ENCODE results near the gene MBOAT1.
"Not testable (repeated sequence)": the region's sequence is repeated elsewhere in the genome, so short reads cannot be mapped to it uniquely, and the experiment has no call there.

The MBOAT1 gene

DNA sequence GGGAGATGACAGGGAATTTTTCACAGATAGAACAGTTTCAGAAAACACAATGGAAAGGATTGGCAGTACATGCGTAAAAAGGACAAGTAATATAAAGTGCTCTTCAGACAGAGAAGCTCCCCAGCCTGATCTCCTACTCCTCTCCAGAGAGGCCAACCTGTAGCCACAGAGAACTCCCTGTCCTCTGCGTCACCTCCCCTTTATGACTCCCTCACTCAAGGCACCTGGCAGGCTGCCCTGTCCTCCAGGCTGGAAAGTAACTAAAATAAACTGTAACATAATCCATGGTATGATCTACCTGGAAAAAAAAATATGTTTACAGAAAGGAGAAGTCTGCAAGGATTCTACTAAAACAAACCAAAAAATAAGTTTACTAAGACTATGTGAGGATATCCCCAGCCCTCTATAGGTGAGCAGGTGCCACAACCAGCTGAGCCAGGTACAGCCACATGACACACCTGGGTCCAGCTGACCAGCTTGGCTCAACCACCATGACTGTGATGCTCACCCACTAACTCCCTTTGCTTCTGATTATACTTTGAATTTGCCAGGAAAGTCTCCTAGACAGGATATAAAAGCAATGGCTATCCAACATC is 29.2 kb downstream of the MBOAT1 start:
- TF ChIP-seq, protein P1, sequence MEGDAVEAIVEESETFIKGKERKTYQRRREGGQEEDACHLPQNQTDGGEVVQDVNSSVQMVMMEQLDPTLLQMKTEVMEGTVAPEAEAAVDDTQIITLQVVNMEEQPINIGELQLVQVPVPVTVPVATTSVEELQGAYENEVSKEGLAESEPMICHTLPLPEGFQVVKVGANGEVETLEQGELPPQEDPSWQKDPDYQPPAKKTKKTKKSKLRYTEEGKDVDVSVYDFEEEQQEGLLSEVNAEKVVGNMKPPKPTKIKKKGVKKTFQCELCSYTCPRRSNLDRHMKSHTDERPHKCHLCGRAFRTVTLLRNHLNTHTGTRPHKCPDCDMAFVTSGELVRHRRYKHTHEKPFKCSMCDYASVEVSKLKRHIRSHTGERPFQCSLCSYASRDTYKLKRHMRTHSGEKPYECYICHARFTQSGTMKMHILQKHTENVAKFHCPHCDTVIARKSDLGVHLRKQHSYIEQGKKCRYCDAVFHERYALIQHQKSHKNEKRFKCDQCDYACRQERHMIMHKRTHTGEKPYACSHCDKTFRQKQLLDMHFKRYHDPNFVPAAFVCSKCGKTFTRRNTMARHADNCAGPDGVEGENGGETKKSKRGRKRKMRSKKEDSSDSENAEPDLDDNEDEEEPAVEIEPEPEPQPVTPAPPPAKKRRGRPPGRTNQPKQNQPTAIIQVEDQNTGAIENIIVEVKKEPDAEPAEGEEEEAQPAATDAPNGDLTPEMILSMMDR (IDR thresholded peaks at IDR 0.05; ENCODE audit: low read depth, low read length, missing control alignments): no peak
- no peak for DNase-seq (ENCODE audit: low read depth)

DNA sequence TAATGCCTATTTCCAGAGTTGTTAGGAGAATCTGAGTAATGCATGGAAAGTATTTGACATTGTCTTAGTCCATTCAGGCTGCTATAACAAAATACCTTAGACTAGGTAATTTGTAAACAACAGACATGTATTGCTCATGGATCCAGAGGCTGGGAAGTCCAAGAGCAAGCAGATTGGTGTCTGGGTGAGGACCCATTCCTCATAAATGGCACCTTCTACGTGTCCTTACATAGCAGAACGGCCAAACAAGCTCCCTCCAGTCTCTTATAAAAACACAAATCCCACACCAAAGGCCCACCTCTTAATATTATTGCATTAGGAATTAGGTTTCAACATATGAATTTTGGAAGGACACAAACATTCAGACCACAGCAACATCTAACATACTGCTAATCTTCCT is 30.2 kb downstream of the MBOAT1 start:
- no peak for DNase-seq (ENCODE audit: low read depth)
- no peak overlapping the region for H3K4me3 ChIP-seq (ENCODE audit: low read depth, low read length)
- TF ChIP-seq, protein P1 (IDR thresholded peaks at IDR 0.05; ENCODE audit: low read depth, low read length, missing control alignments): no peak

More for the DNA sequence above, 29.2 kb downstream of the MBOAT1 start:
- no peak overlapping the region for H3K4me3 ChIP-seq (ENCODE audit: low read depth, low read length)

DNA sequence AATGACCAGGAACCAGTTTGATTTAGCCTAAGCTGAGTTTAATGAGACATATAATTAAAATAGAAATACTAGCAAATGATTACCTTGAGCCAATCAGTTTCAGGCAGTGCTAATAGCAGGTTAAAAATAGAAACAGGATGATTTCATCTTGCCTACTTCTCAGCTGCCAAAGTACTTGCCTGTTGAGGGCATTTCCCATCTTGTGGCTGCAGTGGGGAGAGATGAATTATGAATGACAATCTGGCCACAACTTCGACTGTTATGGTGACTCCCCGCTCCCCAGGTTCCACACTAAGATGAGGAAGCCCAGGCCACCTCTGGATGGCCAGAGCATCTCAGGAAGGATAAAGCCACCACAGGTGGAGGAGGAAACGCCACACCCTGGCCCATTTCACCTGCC is 31.3 kb downstream of the MBOAT1 start:
- no peak overlapping the region for H3K4me3 ChIP-seq (ENCODE audit: low read depth, low read length)
- TF ChIP-seq, protein P1 (IDR thresholded peaks at IDR 0.05; ENCODE audit: low read depth, low read length, missing control alignments): no peak
- no peak for DNase-seq (ENCODE audit: low read depth)

DNA sequence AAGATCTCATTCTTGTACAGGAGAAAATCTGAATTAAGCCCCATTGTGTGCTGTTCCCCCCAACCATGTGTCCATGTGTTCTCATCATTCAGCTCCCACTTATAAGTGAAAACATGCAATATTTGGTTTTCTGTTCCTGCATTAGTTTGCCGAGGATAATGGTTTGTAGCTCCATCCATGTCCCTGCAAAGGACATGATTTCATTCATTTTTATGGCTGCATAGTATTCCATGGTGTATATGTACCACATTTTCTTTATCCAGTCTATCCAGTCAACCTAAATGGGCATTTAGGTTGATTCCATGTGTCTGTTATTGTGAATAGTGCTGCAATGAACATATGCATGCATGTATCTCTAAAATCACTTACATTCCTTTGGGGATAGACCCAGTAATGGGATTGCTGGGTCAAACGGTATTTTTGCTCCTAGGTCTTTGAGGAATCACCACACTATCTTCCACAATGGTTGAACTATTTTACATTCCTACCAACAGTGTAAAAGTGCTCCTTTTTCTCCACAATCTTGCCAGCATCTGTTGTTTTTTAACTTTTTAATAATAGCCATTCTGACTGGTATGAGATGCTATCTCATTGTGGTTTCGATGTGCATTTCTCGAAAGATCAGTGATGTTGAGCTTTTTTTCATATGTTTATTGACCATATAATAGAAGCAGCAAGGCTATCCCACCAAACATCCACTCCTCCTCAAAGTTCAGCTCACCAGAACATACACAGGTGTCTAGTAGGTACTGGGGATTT is 32.8 kb downstream of the MBOAT1 start:
- not testable (repeated sequence) for DNase-seq (ENCODE audit: low read depth); H3K4me3 ChIP-seq (ENCODE audit: low read depth, low read length)

DNA sequence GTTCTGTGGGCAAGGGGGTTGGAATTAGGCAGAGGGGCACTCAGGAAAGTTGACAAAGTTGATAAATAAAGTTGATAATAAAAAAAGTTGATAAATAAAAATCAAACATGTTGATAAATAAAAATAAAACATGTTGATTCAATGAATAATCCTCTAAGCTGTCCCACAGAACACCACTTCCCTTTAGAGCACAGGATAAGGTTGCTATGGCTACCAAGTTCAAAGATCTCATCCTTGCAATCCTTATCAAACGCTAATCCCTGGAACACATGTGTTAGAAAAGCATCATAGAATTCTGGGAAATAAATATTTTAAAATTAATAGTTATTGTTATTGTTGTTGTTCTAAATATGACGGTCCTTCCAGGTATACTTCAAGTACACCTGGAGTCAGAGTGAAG is 33.9 kb downstream of the MBOAT1 start:
- no peak overlapping the region for H3K4me3 ChIP-seq (ENCODE audit: low read depth, low read length)
- TF ChIP-seq, protein P1 (IDR thresholded peaks at IDR 0.05; ENCODE audit: low read depth, low read length, missing control alignments): no peak
- DNase-seq (ENCODE audit: low read depth): no peak

DNA sequence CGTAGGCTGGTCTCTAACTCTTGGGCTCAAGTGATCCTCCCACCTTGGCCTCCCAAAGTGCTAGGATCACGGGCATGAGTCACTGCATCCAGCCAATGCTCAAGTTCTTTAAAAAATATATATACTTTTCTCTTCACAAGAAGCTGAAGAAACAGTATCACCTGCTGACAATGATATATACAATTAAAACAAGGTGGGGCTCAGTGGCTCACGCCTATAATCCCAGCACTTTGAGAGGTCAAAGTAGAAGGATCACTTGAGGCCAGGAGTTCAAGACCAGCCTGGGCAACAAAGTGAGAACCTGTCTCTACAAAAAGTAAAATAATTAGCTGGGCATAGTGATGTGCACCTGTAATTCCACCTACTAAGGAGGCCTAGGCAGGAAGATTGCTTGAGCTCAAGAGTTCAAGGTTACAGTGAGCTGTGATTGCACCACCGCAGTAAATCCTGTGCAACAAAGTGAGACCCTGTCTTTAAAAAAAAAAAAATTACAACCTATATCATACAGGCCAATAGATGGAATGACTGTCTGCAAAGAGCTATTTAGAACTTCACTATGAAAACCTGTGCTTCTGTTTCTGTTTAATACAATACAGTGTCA is 36.4 kb downstream of the MBOAT1 start:
- DNase-seq (ENCODE audit: low read depth): no peak
- TF ChIP-seq, protein P1 (IDR thresholded peaks at IDR 0.05; ENCODE audit: low read depth, low read length, missing control alignments): no peak
- H3K4me3 ChIP-seq (ENCODE audit: low read depth, low read length): no peak overlapping the region

DNA sequence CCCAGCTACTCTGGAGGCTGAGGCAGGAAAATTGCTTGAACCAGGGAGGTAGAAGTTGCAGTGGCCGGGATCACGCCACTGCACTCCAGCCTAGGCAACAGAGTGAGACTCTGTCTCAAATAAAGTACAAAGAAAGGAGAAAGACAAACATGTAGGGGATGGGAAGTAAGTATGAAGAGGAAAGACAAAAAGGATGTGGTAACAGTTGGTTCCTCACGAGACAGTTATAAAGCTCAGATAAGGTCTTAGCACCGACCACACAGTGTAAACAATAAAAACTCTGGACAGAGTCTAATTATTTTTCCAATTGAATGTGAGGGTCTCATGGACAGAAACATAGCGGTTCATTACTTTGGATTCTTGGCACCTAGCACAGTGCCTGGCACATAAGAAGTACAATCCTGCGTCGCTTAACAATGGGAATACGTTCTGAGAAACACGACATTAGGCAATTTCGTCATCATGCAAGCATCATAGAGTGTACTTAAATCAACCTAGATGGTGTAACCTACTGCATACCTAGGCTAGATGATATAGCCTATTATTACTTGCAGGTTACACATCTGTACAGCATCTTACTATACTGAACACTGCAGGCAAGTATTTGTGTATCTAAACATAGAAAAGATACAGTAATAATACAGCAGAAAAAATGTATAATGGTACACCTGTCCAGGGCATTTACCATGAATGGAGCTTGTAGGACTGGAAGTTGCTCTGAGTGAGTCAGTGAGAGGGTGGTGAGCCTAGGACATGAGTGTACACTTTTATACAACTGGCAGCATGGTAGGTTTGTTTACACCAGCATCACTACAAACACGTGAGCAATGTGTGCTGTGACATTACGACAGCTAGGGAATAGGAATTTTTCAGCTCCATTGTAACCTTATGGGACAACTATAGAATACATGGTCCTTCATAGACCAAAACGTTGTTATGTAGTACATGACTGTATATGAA is 38.2 kb downstream of the MBOAT1 start:
- no peak overlapping the region for H3K4me3 ChIP-seq (ENCODE audit: low read depth, low read length)
- DNase-seq (ENCODE audit: low read depth): no peak
- TF ChIP-seq, protein P1 (IDR thresholded peaks at IDR 0.05; ENCODE audit: low read depth, low read length, missing control alignments): no peak

Measured in GM12864 (cell line).